Keratinocyte (primary cell): ENCODE data around the gene A3GALT2.

Experiments used
- CTCF ChIP-seq, 3 experiments: IDR thresholded peaks in 1 of 3; conservative IDR thresholded peaks in 1 of 3; optimal IDR thresholded peaks in 1 of 3; 2 replicates in 2 of 3; 3 replicates in 1 of 3; pipeline versions ENCODE3 to v1.5.1; 2011; ENCODE audit warnings: low read length in 3 of 3, mild to moderate bottlenecking in 3 of 3, moderate library complexity in 2 of 3, control low read depth in 1 of 3, inconsistent platforms in 1 of 3; ENCODE audit not compliant: insufficient read depth in 2 of 3; ENCODE audit errors: extremely low read depth in 1 of 3
- EZH2 ChIP-seq: IDR thresholded peaks from one replicate; pipeline ENCODE4 v1.6.1; 2012; ENCODE audit warnings: inconsistent platforms, mild to moderate bottlenecking, low read length, moderate library complexity

- TF ChIP-seq CTCF (optimal IDR thresholded peaks at IDR 0.05 in 1 of 3, IDR thresholded peaks at IDR 0.05 in 1 of 3, conservative IDR thresholded peaks at IDR 0.05 in 1 of 3; ENCODE audit: extremely low read depth in 1 of 3, insufficient read depth in 2 of 3, low read length in 3 of 3) (no peak), EZH2 (no peak)
Observed at GRCh38 chr1:33275195-33275594, 45.7 kb downstream of the A3GALT2 start.
